SW 1271 (cell line): ENCODE data around the gene CPA1.

Experiments
- DNase-seq, 2 experiments: peaks; one replicate each; lab custom pipeline; 2025; lab: John Stamatoyannopoulos, UW

Gene CPA1

DNA sequence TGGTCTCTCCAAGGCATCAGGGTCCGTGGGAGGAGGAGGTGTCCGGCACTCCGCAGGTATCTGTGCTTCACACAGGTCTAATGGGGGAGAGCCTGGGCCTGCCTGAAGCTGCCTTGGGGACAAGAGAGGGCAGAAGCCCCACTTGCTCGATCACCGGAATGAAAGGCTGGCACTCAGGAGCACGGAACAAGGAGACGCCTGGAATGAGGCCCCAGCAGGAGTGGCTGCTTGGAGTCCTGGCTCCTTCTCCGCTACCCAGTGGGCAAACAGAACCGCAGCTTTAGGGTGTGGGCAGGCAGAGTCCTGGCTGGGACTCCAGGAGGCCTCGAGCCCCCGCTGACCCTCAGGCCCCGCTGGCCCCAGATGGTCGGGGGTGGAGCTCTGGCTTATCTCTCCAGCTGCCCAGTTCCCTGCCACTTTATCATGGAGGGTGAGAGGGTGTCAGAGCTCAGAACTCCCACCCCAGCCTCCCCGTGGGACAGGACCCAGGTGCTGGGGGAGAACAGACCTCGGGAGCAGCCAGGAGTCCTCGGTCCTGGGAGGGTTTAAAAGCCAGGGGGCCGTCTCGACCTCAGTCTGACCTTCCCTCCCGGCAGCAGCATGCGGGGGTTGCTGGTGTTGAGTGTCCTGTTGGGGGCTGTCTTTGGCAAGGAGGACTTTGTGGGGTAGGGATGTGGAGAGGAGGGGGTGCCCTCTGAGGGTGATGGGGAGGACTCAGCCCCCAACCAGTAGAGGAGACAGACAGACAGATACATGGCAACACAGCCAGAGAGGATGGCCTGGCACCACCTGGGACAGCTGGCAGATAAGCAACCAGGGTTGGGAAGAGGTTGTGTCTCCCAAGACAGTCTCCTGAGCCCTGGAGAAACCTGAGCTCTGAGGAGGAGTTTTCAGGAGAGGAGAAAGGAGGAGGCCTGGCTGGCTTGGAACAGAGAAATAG lies at the start of gene CPA1:
CPA1 (plus strand) TSS at position 574 of the 940 bp plus-strand sequence; CDS start at position 601, 27 bp downstream.
- no peak for DNase-seq

DNA sequence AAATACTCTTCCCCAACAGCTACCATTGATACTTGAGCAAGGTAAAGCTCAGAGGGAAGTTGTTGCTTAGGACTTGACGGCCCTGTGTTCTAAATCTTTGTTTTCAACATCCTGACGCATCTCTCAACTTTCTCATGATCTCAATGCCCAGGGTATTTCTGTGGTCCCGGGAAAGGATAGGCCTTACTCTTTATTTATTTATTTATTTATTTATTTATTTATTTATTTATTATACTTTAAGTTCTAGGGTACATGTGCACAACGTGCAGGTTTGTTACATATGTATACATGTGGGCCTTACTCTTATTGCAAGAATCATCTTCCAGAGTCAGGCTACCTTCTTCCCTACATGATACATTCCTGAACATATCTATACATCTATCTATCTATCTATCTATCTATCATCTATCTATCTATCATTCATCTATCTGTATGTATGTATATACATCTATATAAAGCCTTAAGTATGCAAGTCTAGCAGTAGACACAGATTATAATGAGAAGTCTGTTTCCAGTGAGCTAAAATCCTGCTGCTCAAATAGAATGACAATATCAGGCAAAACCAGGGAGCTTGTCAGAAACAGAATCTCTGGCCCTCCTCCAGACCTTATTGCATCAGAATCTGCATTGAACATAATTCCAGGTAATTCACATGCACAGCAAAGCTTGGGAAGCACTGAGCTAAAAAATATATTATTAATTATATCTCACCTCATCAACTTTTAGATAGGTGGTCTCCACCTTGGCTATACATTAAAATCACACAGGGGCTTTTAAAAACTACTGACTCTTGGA lies 47.8 kb upstream of the CPA1 start:
- DNase-seq = no peak

DNA sequence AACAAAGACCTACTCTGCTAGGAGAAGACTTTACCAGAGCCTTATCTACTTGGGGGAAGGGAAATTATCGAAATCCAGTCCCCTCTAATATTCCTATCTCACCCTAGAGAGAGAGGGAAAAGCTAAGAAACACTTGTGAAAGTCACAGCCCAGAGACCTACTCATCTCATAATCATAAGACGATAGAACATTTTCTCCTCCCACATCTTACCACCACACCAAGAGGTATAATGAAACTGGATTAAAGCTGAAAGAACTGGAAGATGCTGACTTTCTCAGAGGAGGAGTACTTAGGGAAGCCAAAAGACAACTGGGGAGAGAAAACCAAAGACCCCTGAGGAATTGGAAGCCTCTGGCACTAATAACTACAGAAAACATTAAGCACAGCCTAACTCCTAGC lies 46.5 kb upstream of the CPA1 start:
- DNase-seq = no peak

DNA sequence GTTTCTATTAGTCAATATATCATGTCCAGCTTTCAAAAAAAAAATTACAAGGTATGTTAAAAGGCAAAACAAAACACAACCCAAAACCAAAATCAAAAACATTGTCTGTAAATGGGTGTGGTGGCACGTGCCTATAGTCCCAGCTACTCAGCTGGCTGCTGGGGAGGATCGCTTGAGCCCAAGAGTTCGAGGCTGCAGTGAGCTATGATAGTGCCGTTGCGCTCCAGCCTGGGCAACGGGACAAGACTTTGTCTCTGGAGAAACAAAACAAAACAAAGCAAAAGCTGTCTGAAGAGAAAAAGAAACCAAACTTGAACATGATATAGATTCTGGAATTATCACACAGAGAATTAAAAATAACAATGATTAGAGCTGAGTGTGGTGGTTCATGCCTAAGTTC lies 46.0 kb upstream of the CPA1 start:
- DNase-seq = no peak

DNA sequence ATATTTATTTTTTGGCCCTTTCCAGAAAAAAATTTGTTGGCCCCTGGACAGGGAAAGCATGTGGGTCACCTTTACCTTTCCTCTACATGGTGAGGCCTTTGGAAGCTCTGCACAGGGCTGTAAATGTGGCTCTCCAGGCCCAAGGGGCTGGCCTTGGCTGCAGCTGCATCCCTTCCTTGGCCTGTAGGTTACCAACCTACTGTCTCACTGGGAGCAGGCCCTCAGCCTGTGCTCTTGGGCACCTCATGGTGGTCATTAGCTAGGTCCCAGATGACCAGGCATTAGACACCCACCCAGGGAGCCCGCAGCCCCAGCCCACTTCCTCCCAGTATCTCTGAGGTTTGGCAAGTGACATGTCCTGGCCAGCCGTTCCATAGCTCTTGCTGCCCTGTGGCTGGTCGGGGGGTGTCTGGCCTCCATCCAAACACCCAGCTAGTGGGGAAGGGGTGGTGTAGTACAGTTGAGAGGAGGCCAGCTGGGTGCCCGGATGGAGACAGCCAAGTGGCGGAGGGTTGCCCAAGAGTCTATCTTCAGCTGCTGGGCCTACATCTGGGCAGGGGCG lies 42.8 kb upstream of the CPA1 start:
- DNase-seq = no peak

DNA sequence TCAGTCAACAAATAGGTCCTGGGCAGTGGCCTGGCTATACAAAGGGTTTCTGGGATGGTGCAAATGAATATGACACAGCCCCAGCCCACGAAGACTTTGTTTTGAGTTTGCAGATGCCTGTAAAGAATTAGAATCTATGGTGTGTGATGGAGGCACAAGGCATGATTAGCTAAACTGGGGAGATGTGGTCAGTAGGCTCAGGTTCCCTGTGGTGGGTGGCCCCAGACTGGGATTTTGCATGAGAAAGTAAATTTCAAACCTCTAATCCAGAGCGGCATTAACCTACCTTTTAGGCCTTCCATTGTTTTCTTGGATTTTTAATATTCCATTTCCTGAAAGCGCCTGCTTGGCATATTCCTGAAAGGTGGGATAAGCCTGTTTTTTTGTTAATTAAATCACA lies 42.1 kb upstream of the CPA1 start:
- no peak for DNase-seq

DNA sequence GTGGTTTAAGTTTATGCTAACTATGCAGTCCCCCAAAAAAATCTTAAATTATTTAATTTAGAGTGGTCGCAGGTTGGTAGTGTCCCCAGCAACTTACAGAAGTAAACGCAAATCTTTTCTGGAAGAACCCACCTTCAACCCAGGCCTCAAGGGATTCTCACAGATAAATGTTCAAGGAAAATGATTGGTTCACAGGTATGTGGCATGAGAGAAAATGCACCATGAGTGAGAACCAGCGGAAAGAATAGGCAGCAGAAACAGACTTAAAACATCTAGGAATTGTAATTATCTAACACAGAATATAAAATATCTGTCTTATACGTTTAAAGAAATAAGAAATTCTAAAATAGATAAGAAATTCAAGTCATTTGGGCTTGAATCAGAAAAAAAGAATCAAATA lies 38.4 kb upstream of the CPA1 start:
- DNase-seq = no peak

DNA sequence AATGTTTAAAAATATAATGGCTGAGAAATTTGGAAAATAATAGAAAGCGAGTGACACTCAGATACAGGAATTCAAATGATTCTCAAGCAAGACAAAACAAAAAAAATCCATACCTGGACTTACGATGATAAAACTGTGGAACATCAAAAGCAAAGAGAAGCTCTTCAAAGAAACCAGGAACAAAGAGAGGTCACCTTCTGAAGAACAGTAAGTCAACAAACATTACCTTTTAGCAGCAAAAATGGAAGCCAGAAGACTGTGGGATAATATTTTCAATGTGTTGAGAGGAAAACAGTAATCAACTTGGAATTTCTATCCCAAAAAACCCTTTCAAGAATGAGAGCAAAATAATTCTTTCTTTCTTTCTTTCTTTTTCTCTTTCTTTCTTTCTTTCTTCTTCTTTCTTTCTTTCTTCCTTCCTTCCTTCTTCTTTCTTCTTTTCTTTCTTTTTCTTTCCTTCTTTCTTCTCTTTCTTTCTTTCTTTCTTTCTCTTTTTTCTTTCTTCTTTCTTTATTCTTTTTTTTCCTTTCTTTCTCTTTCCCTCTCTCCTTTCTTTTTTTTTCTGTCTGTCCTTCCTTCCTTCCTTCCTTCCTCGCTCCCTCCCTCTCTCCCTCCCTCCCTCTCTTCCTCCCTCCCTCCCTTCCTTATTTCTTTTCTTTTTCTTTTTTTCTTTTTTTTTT lies 37.5 kb upstream of the CPA1 start:
- no peak for DNase-seq

DNA sequence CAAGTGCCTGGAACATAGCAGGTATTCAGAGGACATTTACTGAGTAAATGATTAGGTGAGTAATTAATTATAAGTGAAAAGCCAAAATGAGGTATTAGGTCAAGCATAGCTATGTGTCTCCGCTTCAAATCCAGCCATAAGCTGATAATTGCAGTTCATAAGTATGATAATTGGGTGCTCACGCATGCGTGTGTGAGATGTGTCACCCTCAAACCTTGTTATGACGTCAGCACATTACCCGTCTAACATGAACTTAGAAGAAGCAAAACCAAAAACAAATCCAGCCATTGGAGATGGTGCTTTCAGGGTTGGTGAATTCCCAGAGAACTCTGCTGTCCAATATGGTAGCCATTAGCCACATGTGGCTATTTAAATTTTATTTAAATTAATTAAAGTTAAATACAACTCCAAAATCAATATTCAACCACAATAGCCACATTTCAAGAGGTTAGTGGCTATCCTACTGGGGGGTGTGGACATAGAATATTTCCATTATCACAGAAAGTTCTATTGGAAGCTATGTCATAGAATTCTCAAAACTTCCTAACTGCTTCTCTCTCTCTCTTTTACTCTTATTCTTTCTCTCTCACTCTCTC lies 35.9 kb upstream of the CPA1 start, which contains the start of gene CPA5:
CPA5 (plus strand) TSS at position 546 of the 596 bp plus-strand sequence. CDS start 1,670 bp downstream, outside the sequence.
- DNase-seq = no peak

DNA sequence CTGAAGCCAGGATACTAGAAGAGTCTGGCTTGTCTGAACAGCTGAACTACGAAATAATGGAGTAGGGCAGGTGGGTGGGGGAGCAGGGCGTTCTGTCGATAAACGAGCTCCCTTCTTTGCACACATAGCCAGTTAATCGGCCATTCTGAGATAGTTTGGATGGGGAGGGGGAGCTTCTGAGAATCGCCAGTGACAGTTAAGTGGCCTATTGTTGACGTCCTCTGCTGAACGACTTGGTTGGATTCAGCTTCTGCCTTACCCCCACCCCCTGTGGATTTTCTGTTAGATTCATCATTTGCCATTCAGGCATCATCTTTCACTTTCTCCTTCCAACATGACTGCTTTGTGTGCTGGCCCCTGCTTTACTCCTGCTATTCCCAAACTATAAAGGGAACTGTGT lies 35.2 kb upstream of the CPA1 start:
- no peak for DNase-seq

DNA sequence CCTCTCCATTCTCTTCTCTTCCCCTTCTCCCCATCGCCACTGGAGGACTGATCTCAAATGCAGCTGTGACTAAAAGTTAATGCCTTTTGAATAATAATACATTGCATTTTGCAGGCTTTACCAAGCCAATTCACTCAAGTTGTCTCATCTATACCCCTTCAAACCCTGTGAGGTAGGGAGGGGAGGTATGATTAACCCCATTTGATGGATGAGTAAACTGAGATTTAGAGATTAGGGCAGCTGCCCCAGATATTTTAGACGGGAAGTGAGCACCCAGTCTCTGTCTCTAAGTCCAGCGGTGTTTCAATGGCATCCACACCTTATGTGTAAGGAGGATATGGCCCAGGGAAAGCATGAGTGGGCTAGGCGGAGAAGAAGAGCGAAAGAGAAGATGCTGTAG lies 34.6 kb upstream of the CPA1 start:
- no peak for DNase-seq

DNA sequence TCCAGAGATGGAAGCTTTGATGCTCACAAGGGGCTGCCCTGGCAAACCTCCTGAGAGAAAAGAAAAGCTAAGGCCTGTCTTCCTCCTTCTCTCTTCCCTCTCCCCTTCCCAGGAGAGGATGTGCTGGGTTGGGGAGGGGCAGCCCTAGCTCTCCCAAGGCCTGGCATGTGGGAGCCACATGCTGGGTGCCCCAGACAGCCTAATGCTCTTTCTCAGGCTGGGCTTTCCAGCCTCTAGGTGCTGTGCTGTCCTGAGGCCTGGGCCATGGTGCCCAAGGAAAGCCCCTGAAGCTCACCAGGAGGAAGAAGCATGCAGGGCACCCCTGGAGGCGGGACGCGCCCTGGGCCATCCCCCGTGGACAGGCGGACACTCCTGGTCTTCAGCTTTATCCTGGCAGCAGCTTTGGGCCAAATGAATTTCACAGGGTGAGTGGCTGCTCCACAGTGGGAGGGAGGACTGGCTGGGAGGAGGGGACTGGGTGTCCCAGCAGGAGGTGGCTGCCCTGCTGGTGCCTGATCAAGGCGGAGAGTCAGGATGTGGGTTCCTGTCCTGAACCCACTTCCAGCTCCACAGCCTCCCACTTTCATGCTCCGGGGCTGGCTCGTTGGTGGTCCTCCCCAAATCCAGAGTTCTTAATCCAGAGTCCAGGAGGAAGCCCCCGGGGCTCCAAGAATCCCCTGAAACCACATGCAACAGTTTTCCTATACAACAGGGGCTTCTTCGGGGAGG lies 34.0 kb upstream of the CPA1 start:
- no peak for DNase-seq

DNA sequence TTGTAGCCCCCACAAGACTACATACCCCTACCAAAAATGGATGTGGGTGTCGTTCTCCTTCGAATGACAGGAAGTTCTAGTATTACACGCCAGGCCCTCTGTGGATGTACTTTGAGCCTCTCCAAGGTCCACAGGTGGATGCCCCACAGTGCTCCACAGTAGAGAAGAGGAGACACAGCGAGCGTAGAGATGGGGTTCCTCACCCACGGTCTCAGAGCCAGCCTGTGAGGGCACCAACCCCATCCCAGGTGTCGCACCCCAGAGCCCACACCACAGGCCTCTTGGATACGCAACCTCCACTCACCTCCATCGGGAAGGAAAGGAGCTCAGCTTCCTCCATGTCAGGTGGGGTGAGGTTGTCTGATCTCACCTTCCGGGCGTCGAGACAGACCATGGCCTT lies 33.4 kb upstream of the CPA1 start:
- DNase-seq = no peak

DNA sequence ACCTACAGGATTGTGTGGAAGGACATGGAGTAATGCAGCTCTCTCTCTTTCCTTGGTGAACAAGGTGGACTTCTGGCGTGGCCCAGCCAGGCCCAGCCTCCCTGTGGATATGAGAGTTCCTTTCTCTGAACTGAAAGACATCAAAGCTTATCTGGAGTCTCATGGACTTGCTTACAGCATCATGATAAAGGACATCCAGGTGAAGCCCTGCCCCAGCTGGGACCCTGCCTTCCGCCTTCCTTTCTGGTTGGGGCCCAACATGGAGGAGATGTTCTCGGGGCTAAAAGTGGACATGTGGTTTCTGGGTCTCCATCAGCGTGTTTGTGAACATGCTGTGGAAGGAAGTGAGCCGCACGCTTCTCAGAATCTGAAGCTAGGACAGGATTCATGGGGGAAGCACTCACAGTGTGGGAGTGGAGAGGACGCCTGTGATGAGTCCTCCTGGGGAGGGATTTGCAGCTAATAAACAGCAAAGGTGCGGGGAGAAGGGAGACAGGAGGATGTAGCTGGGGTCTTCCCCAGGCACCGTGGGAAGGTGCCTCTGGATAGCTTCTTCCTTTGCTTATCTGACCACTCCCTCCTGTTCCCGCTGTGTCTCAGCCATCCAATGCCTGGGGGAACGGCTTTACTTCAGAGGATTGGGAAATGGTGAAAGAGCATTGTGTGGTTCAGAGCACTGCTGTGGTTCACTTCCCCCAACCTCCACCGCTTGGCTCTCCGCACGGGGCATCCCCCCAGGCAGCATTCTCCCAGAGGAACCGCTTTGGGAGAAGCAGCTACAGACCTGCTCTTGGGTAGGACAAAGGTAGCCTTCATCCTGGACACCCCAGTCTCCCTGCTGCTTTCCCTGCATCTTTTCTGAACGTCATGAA lies 30.1 kb upstream of the CPA1 start:
- no peak for DNase-seq

DNA sequence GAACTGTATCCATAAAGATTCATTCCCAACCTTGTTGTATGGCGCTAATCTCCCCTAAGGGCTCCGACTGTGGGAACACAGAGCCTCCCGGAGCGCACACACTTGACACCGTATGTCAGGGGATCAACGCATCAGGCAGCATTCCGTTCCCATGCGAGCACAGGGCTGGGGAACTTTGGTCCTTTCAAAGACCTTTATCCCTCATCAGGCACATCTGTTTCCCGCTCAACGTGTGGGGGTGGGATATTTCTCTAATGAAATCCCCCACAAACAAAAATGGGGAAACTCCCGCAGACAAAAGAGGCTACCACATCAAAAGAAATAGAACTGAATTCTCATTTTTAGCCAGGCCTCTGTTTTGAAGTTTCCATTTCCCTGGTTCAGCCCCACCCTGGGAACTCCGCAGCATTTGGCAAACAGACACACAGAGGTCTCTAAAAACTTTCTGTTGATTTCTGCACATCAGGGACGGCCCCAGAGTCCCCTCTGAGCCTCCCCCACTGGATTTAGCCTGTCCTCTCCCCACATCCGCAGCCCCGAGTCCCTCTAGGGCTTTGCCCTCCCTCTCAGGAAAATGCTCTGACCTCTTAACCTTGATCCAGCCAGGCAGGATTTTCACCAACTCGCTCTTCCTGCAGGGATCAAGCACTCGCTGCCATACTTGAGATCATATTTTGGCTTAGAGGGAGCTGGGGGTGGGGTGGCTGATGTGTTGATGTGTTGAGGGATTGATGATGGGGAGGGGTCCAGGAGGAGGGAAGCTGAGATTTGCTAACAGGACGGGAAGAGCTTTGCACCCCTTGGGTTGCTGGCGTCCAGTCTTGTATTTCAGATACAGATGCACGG lies 29.1 kb upstream of the CPA1 start:
- no peak for DNase-seq

DNA sequence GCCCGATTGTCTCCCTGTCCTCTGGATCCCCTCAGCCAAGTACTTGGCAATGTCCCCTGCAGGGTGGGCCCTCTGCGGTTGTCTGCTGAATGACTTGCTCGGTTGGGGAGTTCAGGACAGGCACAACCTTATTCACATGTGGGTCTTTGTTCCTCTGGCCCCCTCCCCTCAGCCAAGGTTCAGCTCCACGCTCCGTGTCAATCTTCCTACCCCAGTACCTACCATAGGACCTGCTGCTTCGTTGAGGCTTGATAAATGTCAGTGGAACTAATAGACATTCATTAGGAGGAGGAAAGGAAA lies 28.6 kb upstream of the CPA1 start:
- DNase-seq = no peak

DNA sequence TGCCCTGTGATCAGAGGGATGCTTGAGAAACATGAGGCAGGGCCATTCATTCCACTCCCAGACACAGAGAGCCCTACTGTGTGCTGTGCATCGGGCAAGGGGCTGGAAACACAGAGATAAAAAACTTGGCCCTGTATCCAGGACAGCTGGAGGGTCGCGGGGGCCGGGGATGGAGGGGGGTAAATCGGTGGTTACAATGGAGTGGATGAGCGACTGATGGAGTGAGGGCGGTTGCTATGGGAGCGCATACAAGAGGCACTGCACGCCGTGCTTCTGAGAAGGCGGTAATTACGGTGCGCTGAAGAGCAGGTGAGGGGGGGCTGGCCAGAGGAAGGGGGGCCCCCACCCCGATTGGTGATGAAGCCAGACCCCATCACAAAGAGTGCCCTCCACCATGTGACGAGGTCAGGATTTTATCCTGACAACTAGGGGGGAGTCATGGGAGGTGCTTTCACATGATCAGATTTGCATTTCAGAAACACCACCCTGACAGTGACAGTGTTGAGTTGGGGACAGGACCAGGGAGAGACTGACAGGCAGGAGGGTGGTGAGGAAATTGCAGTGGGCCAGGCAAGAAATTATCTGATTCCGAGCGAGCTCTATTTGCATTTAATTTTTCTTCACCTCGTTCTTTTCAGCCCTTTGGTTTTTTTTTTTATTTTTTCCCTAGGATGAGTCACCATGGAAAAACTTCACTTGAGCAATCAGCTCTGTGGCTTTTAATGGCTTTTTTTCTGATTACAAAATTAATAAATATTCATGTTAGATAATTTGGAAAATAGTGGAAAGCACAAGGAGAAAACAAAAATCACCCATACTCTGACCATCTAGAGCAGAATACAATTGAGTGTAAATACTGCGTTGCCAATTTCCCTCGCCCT lies 27.9 kb upstream of the CPA1 start:
- peak in 1 of 2 experiments; percentile 26 for DNase-seq

DNA sequence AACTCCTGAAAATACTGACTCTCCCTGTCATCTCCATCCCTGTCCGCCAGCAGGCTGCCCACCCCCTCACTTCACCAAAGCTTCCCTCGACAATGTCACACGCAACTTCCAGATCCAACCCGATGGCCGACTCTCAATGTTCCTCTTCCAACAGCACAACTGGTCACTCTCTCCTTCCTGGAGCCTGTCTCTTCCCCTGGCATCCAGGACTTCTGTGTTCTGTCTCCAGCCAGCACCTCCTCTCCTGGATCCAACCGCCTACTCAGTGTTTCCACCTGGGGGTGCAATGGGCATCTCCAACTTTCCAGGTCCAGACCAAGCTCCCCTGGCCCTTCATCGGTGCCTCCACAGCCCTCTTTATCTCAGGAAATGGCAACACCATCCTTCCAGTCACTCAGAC lies 27.1 kb upstream of the CPA1 start:
- peak in 1 of 2 experiments; percentile 7 for DNase-seq
